ENCODE results near the gene PRKACA.

PRKACA gene

DNA sequence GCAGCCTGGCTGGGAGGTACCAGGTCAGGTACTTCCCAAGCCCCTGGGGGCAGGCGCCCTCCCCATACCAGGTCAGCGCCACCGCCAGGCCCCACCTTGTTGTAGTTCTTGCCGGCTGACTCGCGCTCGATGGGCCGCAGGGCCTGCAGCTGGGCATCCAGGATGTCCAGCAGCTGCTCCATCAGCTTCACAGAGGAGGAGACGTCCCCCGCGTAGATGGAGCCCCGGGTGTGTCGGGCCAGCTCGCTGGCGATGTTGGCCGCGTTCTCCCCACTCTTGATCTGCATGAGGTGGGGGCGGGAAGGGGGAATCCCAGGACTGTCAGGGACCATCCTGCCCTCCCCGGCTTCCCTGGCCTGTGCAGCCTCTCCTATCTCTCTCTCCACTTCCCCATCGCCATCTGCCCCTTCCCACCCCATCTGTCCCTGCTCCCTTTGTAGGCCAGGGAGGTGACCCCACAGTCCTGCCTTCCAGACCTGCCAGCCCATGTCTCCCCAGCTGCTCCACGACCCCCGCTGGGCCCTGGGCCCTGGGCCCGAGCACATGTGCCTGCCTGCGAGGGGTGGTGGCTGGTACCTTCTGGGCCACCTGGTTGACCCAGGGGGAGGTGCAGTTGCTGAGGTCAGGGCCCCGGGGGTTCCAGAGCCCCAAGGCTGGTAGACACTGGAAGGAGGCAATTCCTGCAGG is 42.6 kb upstream of the PRKACA start:
- Histone ChIP-seq H4K20me1 (peaks cover 0 to 47% (median 14%) of the 10 kb centered on the region in 11 experiments; a peak in 13 of 22 replicates), H3K36me3 (peaks cover 26 to 63% (median 43%) of the 10 kb centered on the region in 11 experiments), H3K27me3 (no peaks in the 10 kb centered on the region), H3K9me3 (replicated peaks in 1 of 11) (no peaks in the 10 kb centered on the region), H3K4me1 (peaks cover 23 to 64% (median 48%) of the 10 kb centered on the region in 10 experiments), H3K4me2 (peak overlapping the region in 6 of 11 experiments; percentile 67 to 83 (median 74); a peak in 10 of 22 replicates), H3K4me3 (no peak overlapping the region), H3K9ac (peak overlapping the region in 2 of 11 experiments; percentile 14 to 27; a peak in 2 of 22 replicates), H3K27ac (no peak overlapping the region)
- TF ChIP-seq Cebpa-rat (IDR thresholded peaks at IDR 0.05) = no peak

DNA sequence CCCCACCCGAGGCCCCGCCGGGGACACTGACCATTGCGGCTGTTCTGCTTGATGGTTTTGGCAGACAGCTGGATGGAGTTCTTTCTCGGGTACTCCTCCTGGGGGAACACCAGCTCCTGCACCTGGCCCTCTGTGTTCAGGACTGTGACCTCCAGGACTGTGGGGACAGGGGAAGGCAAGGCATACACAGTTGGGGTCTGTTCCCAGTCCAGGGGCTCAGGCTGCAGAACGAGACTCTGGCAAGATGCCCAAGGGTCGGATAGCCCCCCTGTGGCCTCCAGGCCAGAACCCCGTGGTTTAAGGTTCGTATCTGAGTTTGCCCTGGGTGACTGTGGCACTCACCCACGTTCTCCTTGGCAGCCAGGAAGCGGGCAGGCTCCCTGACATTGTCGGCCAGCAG is 41.5 kb upstream of the PRKACA start:
- no peak for TF ChIP-seq Cebpa-rat (IDR thresholded peaks at IDR 0.05)
- H3K4me2 ChIP-seq = peak overlapping the region in 9 of 11 experiments; percentile 44 to 83 (median 68); a peak in 19 of 22 replicates
- no peaks in the 10 kb centered on the region for H3K9me3 ChIP-seq (replicated peaks in 1 of 11)
- H3K4me1 ChIP-seq = peaks cover 14 to 53% (median 41%) of the 10 kb centered on the region in 10 experiments; a peak in 19 of 20 replicates
- H3K4me3 ChIP-seq = no peak overlapping the region
- H3K36me3 ChIP-seq = peaks cover 30 to 71% (median 49%) of the 10 kb centered on the region in 11 experiments
- H3K27ac ChIP-seq = peak overlapping the region in 3 of 11 experiments; percentile 23 to 40 (median 34); a peak in 3 of 22 replicates
- H3K9ac ChIP-seq = peak overlapping the region in 6 of 11 experiments; percentile 2 to 56 (median 32); a peak in 9 of 22 replicates
- peaks cover 6 to 45% (median 14%) of the 10 kb centered on the region in 11 experiments; a peak in 13 of 22 replicates for H4K20me1 ChIP-seq
- no peaks in the 10 kb centered on the region for H3K27me3 ChIP-seq

DNA sequence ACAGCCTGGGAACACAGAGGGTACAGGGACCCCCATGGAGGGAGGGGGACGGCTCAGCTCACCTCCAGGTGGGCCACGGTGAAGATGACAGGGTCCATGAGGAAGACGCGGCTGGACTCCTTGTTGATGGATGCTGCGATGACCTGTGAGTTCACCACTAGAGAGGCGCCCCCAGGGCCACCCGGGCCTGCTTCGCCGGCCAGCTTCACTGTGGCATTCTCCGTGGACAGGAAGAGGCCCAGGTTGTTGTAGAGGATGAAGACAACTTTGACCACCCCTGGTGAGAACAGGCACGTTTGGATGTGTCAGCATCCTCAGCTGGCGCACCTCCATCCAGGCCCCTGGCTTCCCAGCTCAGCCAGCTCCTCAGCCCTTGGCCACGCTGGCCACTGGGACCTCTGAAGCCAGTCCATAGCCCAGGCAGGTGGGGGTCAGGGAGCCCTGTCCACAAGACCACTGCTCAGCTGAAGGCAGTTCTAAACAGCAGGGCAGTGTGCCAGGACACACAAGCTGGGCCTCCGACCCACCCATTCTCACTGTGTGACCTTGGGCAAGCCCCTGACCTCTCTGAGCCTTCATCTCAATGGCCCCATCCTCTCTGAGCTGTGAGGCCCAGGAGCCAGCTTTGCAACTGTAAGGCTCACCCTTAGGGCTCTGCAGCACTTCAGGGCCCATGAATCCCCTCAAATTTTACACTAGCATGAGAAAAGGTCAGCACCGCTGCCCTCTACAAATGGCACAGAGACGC is 40.9 kb upstream of the PRKACA start:
- peak overlapping the region in 3 of 11 experiments; percentile 23 to 40 (median 34); a peak in 3 of 22 replicates for H3K27ac ChIP-seq
- H3K36me3 ChIP-seq = peaks cover 30 to 75% (median 51%) of the 10 kb centered on the region in 11 experiments
- H3K4me3 ChIP-seq = no peak overlapping the region
- H3K4me1 ChIP-seq = peaks cover 13 to 51% (median 37%) of the 10 kb centered on the region in 10 experiments; a peak in 19 of 20 replicates
- peak overlapping the region in 9 of 11 experiments; percentile 44 to 83 (median 68); a peak in 19 of 22 replicates for H3K4me2 ChIP-seq
- H3K9ac ChIP-seq = peak overlapping the region in 6 of 11 experiments; percentile 13 to 56 (median 38); a peak in 9 of 22 replicates
- H4K20me1 ChIP-seq = peaks cover 6 to 42% (median 14%) of the 10 kb centered on the region in 11 experiments; a peak in 13 of 22 replicates
- TF ChIP-seq Cebpa-rat (IDR thresholded peaks at IDR 0.05) = no peak
- no peaks in the 10 kb centered on the region for H3K27me3 ChIP-seq
- no peaks in the 10 kb centered on the region for H3K9me3 ChIP-seq (replicated peaks in 1 of 11)

DNA sequence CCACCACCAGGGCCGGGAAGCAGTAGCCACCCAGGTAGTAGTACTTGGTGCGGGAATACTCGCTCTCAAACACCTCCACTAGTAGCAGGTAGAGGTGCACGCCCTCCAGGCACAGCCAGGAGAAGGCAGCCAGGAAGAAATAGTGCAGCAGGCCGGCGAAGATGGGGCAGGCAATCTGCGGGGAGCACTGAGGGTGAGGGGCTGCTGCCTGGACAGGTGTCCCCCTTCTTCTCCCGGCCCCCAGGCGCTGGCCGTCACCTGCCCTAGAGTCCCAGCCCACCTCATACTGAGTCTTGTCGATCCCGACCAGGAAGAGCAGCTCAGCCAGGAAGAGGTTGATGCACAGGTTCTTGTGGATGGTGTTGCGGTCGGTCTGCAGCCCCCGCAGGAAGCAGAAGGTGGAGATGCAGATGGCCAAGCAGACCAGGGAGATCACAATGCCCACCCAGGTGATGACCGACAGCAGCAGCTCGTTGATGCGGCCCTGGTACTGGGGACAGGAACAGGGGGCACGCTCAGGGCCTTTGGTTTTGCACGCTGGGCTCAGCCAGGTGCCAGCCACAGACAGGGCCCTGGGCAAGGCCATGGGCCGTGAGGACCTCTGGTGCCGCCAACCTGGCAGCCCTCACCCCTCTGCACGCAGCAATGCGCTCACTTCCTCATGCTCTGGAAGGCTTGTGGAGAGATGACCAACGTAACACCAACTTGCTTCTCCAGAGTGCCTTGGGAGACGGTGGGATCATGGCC is 39.6 kb upstream of the PRKACA start:
- Histone ChIP-seq H4K20me1 (peaks cover 12 to 42% (median 16%) of the 10 kb centered on the region in 11 experiments; a peak in 13 of 22 replicates), H3K4me2 (no peak overlapping the region), H3K9ac (no peak overlapping the region), H3K27ac (no peak overlapping the region), H3K4me3 (no peak overlapping the region), H3K4me1 (peaks cover 12 to 55% (median 35%) of the 10 kb centered on the region in 10 experiments; a peak in 19 of 20 replicates), H3K27me3 (no peaks in the 10 kb centered on the region), H3K9me3 (replicated peaks in 1 of 11) (no peaks in the 10 kb centered on the region), H3K36me3 (peaks cover 32 to 72% (median 51%) of the 10 kb centered on the region in 11 experiments)
- TF ChIP-seq Cebpa-rat (IDR thresholded peaks at IDR 0.05) = no peak

DNA sequence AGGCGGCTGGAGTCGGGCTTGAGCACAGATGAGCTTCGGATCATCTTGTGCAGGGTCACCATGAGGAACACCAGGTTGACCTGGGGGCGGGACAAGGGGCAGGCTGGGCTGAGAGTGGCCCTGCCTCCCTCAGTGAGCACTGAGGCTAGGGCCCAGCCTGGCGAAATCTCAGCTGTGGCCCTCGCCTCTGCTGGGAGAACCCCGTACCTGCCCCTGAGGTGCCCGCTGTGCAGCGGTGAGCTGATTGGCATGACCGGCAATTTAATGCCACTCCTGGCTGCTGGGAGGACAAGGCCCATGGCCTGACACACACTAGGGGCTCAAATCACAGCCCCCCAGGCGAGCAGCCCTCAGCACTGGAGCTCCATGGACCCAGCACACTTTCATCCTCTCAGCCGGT is 38.6 kb upstream of the PRKACA start:
- Histone ChIP-seq H4K20me1 (peaks cover 12 to 35% (median 20%) of the 10 kb centered on the region in 11 experiments; a peak in 13 of 22 replicates), H3K9me3 (replicated peaks in 1 of 11) (no peaks in the 10 kb centered on the region), H3K4me1 (peaks cover 13 to 65% (median 45%) of the 10 kb centered on the region in 10 experiments; a peak in 19 of 20 replicates), H3K4me2 (no peak overlapping the region), H3K27ac (no peak overlapping the region), H3K36me3 (peaks cover 35 to 77% (median 53%) of the 10 kb centered on the region in 11 experiments), H3K27me3 (no peaks in the 10 kb centered on the region), H3K4me3 (no peak overlapping the region), H3K9ac (no peak overlapping the region)
- no peak for TF ChIP-seq Cebpa-rat (IDR thresholded peaks at IDR 0.05)

DNA sequence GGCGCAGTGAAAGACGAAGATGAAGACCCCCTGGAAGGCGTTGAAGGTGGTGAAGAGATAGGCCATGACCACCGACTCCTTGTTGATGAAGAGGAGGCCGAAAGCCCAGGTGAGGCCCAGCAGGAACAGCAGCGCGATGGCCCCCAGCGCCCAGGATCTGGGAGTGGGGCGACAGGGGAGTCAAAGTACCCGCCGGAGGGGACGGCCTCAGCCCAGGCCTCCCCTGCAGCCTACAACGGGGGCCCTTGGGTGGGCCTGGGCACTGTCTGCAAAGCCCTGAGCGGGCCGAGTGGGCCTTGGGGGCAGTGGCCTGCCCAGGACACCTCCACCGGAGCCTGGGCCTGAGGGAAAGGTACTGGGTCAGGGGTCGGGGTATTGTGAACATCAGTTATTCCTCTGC is 37.8 kb upstream of the PRKACA start:
- no peak overlapping the region for H3K4me2 ChIP-seq
- peak overlapping the region in 3 of 11 experiments; percentile 13 to 31 (median 18); a peak in 3 of 22 replicates for H3K27ac ChIP-seq
- peaks cover 17 to 66% (median 47%) of the 10 kb centered on the region in 10 experiments for H3K4me1 ChIP-seq
- H3K27me3 ChIP-seq = no peaks in the 10 kb centered on the region
- no peak overlapping the region for H3K9ac ChIP-seq
- H3K36me3 ChIP-seq = peaks cover 35 to 78% (median 55%) of the 10 kb centered on the region in 11 experiments
- peaks cover 10 to 34% (median 17%) of the 10 kb centered on the region in 11 experiments; a peak in 13 of 22 replicates for H4K20me1 ChIP-seq
- H3K9me3 ChIP-seq (replicated peaks in 1 of 11) = no peaks in the 10 kb centered on the region
- TF ChIP-seq Cebpa-rat (IDR thresholded peaks at IDR 0.05) = no peak
- H3K4me3 ChIP-seq = no peak overlapping the region

DNA sequence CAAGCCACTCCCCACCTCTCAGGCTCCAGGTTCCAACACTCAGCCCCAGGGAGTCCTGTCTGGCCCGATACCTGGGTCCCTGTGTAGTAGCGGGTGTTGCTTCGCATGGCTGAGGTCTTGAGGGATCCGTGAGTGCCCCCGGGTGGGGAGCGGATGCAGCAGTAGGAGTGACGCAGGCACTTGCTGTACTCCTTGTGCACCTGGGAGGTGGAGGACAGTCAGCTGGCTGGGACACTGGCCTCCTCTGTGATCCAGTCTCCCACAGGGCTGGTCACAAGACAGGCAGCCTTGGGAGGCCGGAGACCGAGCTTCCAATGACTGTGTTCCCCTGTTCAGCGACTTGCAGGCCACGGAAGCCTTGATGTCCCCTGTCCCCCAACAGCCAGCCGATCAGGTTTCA is 35.2 kb upstream of the PRKACA start:
- Histone ChIP-seq H3K9ac (no peak overlapping the region), H3K4me3 (no peak overlapping the region), H3K27ac (0 out of 22 replicates have a peak overlapping the region, but pooled peaks of 2 of the 11 experiments have one; percentile 7 to 10), H3K9me3 (replicated peaks in 1 of 11) (no peaks in the 10 kb centered on the region), H3K36me3 (peaks cover 25 to 56% (median 40%) of the 10 kb centered on the region in 11 experiments), H3K27me3 (no peaks in the 10 kb centered on the region), H3K4me2 (no peak overlapping the region), H3K4me1 (peaks cover 30 to 68% (median 48%) of the 10 kb centered on the region in 10 experiments), H4K20me1 (peaks cover 0 to 31% (median 0%) of the 10 kb centered on the region in 11 experiments; a peak in 5 of 22 replicates)
- no peak for TF ChIP-seq Cebpa-rat (IDR thresholded peaks at IDR 0.05)

Measured in BLaER1 treated with 17β-estradiol and CSF1 and Interleukin-3, amounts not matched to agents 10 nM and 100 nM (cell line).